ENCODE results near the gene PSMA6. TPM values are rescaled to one million over a fixed set of nuclear protein-coding genes. Genes with fewer than 3 reads are reported as not detected.

The PSMA6 gene
- total and polyA plus RNA-seq, 10 of the 15 experiments (the other 5 are each of a cell fraction or from before 2014, with no cell fraction given) = 267 to 1,363 (median 402) TPM

- no peak for TF ChIP-seq KDM1A (IDR thresholded peaks at IDR 0.05; ENCODE audit: borderline replicate concordance)
- no peak for TF ChIP-seq ZNF687 (IDR thresholded peaks at IDR 0.05)
- no peak for TF ChIP-seq TARDBP (IDR thresholded peaks at IDR 0.05; ENCODE audit: borderline replicate concordance)
- TF ChIP-seq ZZZ3 (IDR thresholded peaks at IDR 0.05; ENCODE audit: control insufficient read depth, insufficient read length, low read depth) = no peak
- peak; percentile 94 for TF ChIP-seq TCF3 (IDR thresholded peaks at IDR 0.05; ENCODE audit: borderline replicate concordance, insufficient read depth, low read depth, low read length)
- no peak for TF ChIP-seq EP300 (IDR thresholded peaks at IDR 0.05; ENCODE audit: borderline replicate concordance in 1 of 2, control insufficient read depth in 1 of 2, low read depth in 2 of 2, low read length in 2 of 2)
- no peak for TF ChIP-seq NR2C1 (IDR thresholded peaks at IDR 0.05)
- no peak for TF ChIP-seq ZNF24 (IDR thresholded peaks at IDR 0.05)
- TF ChIP-seq NR2F1 (conservative IDR thresholded peaks at IDR 0.05) = no peak
- no peak for TF ChIP-seq RELB (IDR thresholded peaks at IDR 0.05; ENCODE audit: low read depth)
- TF ChIP-seq NFIC (IDR thresholded peaks at IDR 0.05; ENCODE audit: low read depth, low read length) = peak; percentile 64
- no peak for TF ChIP-seq GATAD2B (conservative IDR thresholded peaks at IDR 0.05; ENCODE audit: low read depth)
- TF ChIP-seq POLR2AphosphoS5 (IDR thresholded peaks at IDR 0.05; ENCODE audit: low read length) = no peak
- no peak for TF ChIP-seq SUPT20H (IDR thresholded peaks at IDR 0.05; ENCODE audit: borderline replicate concordance, control insufficient read depth, low read depth, low read length)
- TF ChIP-seq NFYA (IDR thresholded peaks at IDR 0.05; ENCODE audit: borderline replicate concordance, low read depth, low read length) = no peak
- no peak for TF ChIP-seq CEBPZ (IDR thresholded peaks at IDR 0.05; ENCODE audit: low read depth, low read length)
- peak; percentile 99 for TF ChIP-seq BCL3 (IDR thresholded peaks at IDR 0.05; ENCODE audit: borderline replicate concordance, insufficient read depth, low read depth, low read length, poor library complexity, severe bottlenecking)
- peak; percentile 76 for TF ChIP-seq PBX3 (IDR thresholded peaks at IDR 0.05; ENCODE audit: insufficient replicate concordance, low read depth, low read length)
These were observed 70.8 kb downstream of the PSMA6 start (continued) for GRCh38 chr14:35362911-35363374.

Data from GM12878 (cell line).